Upper lobe of left lung (tissue), 4 donors: ENCODE data around the gene CYTH3.

Experiments used
- CTCF ChIP-seq, 6 experiments: fragments of 450-650 bp in 4 of 6; fragments of 200-600 bp in 2 of 6; sonication (generic) in 2 of 6; IDR thresholded peaks; one replicate each; pipeline ENCODE4 v1.5.1; 2016 to 2019; ENCODE audit warnings: antibody characterized with exemption in 6 of 6
- EP300 ChIP-seq, 4 donors: sonication (generic); formaldehyde crosslinking; IDR thresholded peaks; one replicate each; pipeline ENCODE4 v1.5.1; 2017; ENCODE audit warnings: antibody characterized with exemption in 4 of 4, control low read depth in 2 of 4
- POLR2A ChIP-seq, 4 donors: fragments of 450-650 bp; IDR thresholded peaks; one replicate each; pipeline ENCODE4 v1.5.1; 2016 to 2017; ENCODE audit warnings: antibody characterized with exemption in 4 of 4, mild to moderate bottlenecking in 2 of 4
- POLR2AphosphoS5 ChIP-seq, 2 donors: sonication (generic); formaldehyde crosslinking; IDR thresholded peaks; one replicate each; pipeline ENCODE4 v1.5.1; 2017; ENCODE audit warnings: antibody characterized with exemption in 2 of 2

GRCh38 chr7:6221340-6222319 is 50.8 kb downstream of the CYTH3 start:
- TF ChIP-seq POLR2AphosphoS5 (IDR thresholded peaks at IDR 0.05) (no peak), CTCF (IDR thresholded peaks at IDR 0.05) (no peak), POLR2A (IDR thresholded peaks at IDR 0.05) (no peak), EP300 (IDR thresholded peaks at IDR 0.05) (no peak)
